Measurements from ENCODE around the gene NFIC. TPM values are rescaled to one million over a fixed set of nuclear protein-coding genes. Genes with fewer than 3 reads are reported as not detected.

NFIC gene
- total RNA-seq, 1 donor from 2014 or later: 33.0 TPM

DNA sequence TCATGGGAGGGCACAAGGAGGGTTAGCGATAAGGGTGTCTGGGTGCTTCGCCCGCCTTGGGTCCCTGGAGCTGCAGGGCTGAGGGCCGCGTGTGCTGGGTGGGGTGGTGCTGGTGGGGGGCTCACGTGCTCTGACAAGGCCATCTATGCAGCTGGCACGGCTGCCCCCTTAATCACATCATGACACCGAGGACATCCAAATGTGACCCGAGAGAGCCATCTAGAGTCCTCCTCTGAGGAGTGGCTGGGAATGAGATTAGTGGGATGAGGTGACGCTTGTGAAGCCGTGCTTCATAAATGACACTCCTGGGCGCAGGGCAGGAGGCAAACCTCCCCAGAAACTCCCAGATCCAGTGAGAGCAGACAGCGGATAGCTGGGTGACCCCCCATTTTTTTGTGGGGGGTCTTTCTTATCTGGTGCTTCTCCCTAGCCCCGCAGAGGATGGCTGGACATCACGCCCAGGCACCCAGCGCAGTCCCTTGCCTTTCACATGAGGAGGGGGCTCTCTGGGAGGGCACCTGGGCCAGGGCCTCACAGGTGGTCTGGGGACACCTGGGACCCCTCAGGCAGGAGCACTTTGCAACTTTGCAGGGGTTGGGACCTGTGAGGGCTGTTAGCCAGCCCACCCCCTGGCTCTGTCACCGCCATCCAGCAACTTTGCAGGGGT, 146.3 kb downstream of the NFIC start:
- DNase-seq: no peak

DNA sequence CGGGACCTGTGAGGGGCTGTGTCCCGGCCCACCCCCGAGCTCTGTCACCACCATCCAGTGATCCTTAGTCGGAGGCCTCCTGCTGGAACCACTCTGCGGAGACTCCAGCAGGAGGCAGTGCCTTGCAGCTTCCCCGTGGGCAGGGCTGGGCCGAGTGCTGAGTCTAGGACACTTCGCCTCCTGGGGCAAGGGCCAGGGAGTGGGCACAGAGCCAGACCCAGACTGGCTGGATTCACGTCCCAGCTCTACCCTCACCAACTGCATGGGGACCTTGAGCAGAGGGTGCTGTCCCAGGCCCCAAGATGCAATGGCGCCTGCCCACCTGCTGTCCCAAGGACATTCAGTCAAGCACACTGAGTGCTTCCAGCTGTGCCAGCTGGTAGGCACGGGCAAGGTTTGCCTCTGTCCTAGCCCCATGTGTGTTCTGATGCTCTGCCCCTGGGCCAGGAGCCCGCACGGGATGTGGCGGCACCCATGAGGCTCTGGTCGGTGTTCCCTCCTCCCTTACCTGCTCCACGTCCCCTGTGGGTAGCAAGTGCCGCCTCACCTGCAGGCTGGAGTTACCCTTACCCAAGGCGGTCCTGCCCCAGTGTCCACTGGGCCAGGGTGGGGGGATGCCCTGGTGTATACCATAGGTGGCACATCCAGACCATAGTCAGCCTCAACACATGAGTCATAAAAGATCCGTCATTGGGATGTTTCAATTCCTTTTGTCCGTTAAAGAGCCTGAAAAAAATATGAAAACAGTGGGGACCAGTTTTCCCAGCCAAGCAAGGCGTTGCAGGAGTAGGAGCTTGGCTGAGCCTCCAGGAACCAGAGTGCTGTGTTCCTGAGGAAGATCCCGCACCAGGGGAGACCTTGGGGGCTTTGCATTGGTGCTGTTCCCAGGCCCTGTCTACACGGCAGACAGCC, 147.1 kb downstream of the NFIC start:
- DNase-seq: no peak

GRCh38 chr19:3514930-3515329, 148.5 kb downstream of the NFIC start:
- no peak for DNase-seq

GRCh38 chr19:3515891-3516422, 149.6 kb downstream of the NFIC start:
- no peak for DNase-seq

- DNase-seq: peak; percentile 21
Measured at GRCh38 chr19:3516675-3517207, 150.4 kb downstream of the NFIC start.

GRCh38 chr19:3517638-3518037, 151.3 kb downstream of the NFIC start:
- DNase-seq: no peak

DNA sequence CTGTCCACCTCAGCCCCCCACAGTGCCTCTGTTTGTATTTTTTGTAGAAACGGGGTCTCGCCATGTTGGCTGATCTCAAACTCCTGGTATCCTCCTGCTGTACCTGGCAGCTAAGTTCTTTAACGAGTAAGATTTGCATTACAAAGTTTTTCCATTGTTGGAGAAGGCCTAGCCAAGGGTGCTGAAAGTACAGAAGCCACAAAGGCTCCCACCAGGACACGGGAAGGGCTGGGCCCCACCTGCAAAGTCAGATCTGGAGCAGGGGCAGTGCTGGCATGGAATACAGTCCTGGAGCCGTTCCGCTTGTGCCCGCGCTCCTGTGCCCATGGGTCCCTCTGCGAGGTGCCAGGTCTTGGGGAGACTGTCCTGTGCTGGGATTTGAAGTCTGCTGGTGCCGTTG, 151.9 kb downstream of the NFIC start:
- DNase-seq: no peak

DNA sequence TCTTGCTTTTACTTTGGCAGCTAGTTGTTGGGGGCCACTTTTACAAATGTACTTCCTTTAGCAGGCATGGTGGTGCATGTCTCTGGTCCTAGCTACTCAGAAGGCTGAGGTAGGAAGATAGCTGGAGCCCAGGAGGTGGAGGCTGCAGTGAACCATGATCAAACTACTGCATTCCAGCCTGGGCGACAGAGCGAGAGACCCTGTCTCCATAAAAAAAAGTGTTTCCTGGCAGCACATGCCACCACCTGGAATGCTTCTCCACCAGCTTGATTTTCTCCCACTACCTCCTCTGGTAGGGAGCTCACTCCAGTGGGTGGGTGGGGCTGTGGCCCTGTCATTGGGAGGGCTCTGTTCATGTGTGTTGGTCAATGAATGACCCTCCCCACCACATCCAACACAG, 152.3 kb downstream of the NFIC start:
- DNase-seq: no peak

Other genes with a start within 250 kb of the NFIC start
- under 0.01 and 0.23 TPM in 2 replicates for gene GNA15, start 230.6 kb upstream of the NFIC start, total RNA-seq
- gene S1PR4, start 187.8 kb upstream of the NFIC start, total RNA-seq: 2.1 and 2.2 TPM in 2 replicates
- 38.3 and 74.5 TPM in 2 replicates for gene NCLN, start 180.7 kb upstream of the NFIC start, total RNA-seq
- gene CELF5, start 141.9 kb upstream of the NFIC start, total RNA-seq: not detected in 2 replicates
- gene SMIM24, start 113.9 kb downstream of the NFIC start, total RNA-seq: not detected in 2 replicates
- not detected in 2 replicates for gene SMIM44, start 116.9 kb downstream of the NFIC start, total RNA-seq
- gene DOHH, start 134.1 kb downstream of the NFIC start, total RNA-seq: 13.1 and 16.8 TPM in 2 replicates
- gene FZR1, start 139.7 kb downstream of the NFIC start, total RNA-seq: 36.1 and 66.7 TPM in 2 replicates
- not detected in 2 replicates for gene TEKTIP1, start 172.6 kb downstream of the NFIC start, total RNA-seq
- 90.3 and 121 TPM in 2 replicates for gene MFSD12, start 191.0 kb downstream of the NFIC start, total RNA-seq
- gene HMG20B, start 206.4 kb downstream of the NFIC start, total RNA-seq: 75.0 and 94.7 TPM in 2 replicates
- 1.1 and 1.2 TPM in 2 replicates for gene GIPC3, start 218.9 kb downstream of the NFIC start, total RNA-seq
- 1.3 and 1.7 TPM in 2 replicates for gene TBXA2R, start 240.3 kb downstream of the NFIC start, total RNA-seq

Measured in dermis blood vessel endothelial cell (primary cell).